Measurements from ENCODE around the gene RPL14.
A peak's percentile ranks its signal among the peaks of the same experiment; 100 is the strongest.
"Not testable (repeated sequence)": the region's sequence is repeated elsewhere in the genome, so short reads cannot be mapped to it uniquely, and the experiment has no call there.

RPL14 gene

GRCh38 chr3:40456940-40457823, at the start of gene RPL14:
Gene RPL14 (plus strand): TSS chr3:40457339. CDS start chr3:40457472, 133 bp downstream.
- DNase-seq: peak; percentile 65

- no peak for DNase-seq
Measured at GRCh38 chr3:40407611-40408010, 49.5 kb upstream of the RPL14 start.

GRCh38 chr3:40414270-40414669, 42.9 kb upstream of the RPL14 start:
- DNase-seq: no peak

GRCh38 chr3:40417845-40418543, 39.1 kb upstream of the RPL14 start:
- DNase-seq: no peak

- DNase-seq: no peak
Measured at GRCh38 chr3:40422861-40423260, 34.3 kb upstream of the RPL14 start.

GRCh38 chr3:40427045-40427669, 30.0 kb upstream of the RPL14 start:
- DNase-seq: no peak

- no peak for DNase-seq
Measured at GRCh38 chr3:40432793-40433192, 24.3 kb upstream of the RPL14 start.

- DNase-seq: no peak
Measured at GRCh38 chr3:40437889-40438288, 19.2 kb upstream of the RPL14 start.

- no peak for DNase-seq
Measured at GRCh38 chr3:40445062-40445461, 12.1 kb upstream of the RPL14 start.

- no peak for DNase-seq
Measured at GRCh38 chr3:40445880-40446279, 11.3 kb upstream of the RPL14 start.

GRCh38 chr3:40450438-40450837, 6.7 kb upstream of the RPL14 start:
- no peak for DNase-seq

- DNase-seq: no peak
Measured at GRCh38 chr3:40451551-40451950, 5.6 kb upstream of the RPL14 start.

- no peak for DNase-seq
Measured at GRCh38 chr3:40452057-40452456, 5.1 kb upstream of the RPL14 start.

- no peak for DNase-seq
Measured at GRCh38 chr3:40452562-40452875, 4.6 kb upstream of the RPL14 start.

- peak; percentile 89 for DNase-seq
Measured at GRCh38 chr3:40452876-40453730, 4.0 kb upstream of the RPL14 start.

GRCh38 chr3:40453933-40454332, 3.2 kb upstream of the RPL14 start:
- no peak for DNase-seq

- DNase-seq: no peak
Measured at GRCh38 chr3:40455328-40455727, 1.8 kb upstream of the RPL14 start.

GRCh38 chr3:40456279-40456939, 730 bp upstream of the RPL14 start:
- no peak for DNase-seq

GRCh38 chr3:40458473-40458872, 1.3 kb downstream of the RPL14 start:
- no peak for DNase-seq

GRCh38 chr3:40460481-40460880, 3.3 kb downstream of the RPL14 start:
- not testable (repeated sequence) for DNase-seq

- no peak for DNase-seq
Measured at GRCh38 chr3:40461161-40461560, 4.0 kb downstream of the RPL14 start.

GRCh38 chr3:40462838-40463237, 5.7 kb downstream of the RPL14 start:
- not testable (repeated sequence) for DNase-seq
